ENCODE measurements around the gene NR2C1.

The NR2C1 gene

GRCh38 chr12:95083938-95084337 lies 10.5 kb upstream of the NR2C1 start:
- DNase-seq (ENCODE audit: low spot score), result no peak

DNA sequence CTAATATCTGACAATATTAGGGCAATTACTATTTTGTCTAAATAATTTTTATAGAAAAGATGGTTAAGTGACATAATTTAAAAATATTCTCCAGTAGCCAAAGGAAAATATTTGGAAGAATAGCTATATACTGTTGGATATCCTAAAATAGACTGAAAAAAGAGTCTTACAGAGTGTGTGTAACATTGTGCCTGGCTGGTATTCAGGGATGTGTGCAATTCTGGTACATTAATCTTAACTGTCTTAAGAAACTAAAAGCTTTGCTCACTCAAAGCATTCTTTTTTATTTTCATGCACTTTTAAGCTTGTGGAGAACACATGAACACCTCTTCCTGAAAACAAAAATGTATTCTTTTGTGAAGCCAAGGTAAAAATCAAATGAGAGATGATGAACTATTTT lies 10.1 kb upstream of the NR2C1 start:
- no peak for DNase-seq (ENCODE audit: low spot score)

DNA sequence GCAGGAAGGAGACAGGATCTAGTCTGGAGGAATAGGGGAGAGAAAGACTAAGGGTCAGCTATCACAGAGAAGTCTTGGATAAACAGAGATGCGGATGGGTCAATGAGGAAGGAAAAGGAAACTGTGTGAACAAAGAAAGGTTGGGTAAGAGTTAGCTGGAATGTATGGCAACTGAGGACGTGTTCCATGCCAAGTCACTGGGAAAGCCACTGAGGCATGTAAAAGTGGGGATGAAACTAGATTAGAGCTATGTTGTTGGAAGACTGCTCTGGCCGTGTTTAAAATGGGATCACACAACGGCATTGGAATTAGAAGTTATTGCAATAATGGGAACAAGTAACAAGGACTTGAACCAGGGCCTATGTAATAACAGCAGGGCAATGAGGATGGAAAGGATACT lies 3.9 kb upstream of the NR2C1 start:
- no peak for DNase-seq (ENCODE audit: low spot score)

- DNase-seq (ENCODE audit: low spot score), result no peak
Measured at GRCh38 chr12:95074766-95075165, 1.3 kb upstream of the NR2C1 start.

DNA sequence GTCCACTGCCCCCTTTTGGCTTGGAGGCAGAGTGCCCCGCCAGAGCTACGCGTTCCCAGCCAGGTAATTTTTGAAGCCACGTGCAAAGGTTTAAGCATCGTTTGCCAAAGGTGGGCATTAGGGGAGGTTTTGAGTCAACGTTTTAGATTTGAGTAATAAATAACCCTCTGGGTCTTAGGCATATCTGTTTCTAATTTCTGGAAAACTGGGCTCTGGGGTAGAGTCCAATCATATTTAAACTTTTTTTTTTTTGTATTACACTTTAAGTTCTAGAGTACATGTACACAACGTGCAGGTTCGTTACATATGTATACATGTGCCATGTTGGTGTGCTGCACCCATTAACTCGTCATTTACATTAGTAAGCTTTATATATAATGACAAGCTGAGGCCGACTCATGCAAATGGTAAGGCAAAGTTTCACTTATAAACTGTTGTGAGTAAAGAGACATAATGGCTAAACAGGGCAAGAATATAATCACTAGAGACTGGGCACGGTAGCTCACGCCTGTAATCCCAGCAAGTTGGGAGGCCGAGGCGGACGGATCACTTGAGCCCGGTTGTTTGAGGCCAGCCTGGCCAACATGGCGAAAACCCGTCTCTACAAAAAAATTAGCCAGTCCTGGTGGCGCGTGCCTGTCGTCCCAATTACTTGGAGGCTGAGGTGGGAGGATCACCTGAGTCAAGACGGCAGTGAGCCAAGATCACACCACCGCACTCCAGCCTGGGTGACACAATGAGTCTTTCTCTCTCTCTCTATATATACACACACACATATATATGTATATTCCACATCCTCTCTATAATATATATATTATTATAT lies 491 bp upstream of the NR2C1 start:
- no peak for DNase-seq (ENCODE audit: low spot score)

GRCh38 chr12:95070378-95070777 lies 3.0 kb downstream of the NR2C1 start:
- no peak for DNase-seq (ENCODE audit: low spot score)

DNA sequence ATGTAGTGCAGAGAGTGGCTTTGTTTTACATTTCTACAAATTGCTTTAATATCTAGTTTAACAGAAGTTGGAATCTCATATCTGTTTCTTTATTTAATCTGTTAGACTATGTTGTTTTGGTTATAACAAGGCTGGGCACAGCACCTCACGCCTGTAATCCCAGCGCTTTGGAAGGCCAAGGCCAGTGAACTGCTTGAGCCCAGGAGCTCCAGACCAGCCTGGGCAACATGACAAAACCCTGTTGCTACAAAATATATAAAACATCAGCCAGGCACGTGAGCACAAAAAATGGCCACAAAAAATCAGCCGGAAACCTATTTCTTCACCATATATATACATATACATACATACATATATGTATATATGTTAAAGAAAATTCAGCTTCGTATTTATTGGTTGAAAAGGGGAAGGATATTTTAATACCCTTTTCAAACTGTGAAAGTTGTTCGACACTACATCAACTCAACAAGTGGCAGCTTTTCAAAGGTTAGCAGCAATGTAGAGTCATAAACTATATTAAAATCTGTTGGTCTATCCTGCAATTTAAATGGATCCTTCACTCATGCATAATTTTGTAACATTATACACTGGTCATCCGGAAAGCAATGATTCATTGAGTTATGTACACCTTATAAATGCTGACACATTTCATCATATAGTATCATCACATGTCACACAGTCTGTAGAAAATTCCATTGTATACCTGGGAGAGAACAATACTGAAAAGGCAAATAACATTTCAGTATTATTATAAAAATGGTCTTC lies 7.1 kb downstream of the NR2C1 start:
- DNase-seq (ENCODE audit: low spot score), result no peak

DNA sequence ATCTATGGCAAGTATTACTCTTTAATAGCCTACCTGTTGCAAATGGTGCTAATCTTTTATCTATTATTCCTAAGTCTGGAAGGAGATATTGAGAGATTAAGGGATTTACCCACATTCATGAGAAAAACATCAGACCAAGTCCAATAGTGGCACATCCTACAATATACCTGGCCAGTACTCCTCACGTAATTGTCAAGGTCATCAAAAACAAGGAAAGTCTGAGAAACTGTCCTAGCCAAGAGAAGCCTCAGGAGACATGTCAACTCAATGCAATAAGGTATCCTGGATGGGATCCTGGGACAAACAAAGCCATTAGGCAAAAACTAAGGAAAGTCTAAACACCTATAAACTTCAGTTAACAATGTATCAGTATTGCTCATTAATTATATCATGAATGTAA lies 12.5 kb downstream of the NR2C1 start:
- DNase-seq (ENCODE audit: low spot score), result no peak

- no peak for DNase-seq (ENCODE audit: low spot score)
Measured at GRCh38 chr12:95059984-95060383, 13.4 kb downstream of the NR2C1 start.

DNA sequence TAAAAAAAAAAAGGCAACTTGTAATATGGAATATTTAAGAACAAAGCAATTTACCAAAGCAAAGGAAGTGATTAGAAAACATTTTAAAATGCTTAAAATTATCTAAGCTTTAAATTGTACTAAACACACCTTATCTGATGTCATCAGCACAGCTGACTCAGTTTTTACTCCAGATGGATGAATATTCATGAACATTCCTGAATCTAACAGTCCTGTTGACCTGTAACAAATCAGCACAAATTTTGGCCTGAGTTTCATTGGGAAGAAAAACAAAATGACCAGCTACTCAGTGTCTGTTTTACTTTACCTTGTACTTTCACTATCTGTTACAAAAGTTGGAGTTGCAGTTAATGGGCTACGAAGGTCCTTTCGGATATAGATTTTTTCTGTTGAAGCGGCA lies 16.0 kb downstream of the NR2C1 start:
- DNase-seq (ENCODE audit: low spot score), result no peak

DNA sequence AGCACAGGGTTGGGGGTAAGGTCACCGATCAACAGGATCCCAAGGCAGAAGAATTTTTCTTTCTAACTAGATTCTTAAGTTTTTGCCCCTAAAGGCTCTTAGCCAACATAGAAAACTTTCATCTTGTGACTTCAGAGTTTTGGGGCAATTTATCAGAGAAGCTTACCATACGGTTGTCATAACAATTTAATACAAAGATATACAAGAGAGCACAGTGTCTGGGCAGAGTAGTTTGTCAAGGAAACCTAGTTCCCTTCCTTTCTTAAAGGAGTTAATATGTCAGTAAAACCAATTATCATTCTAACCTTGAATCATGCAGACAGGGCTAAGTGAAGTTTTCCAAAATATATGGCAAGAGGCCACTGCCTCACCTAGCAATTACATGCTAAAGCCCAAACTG lies 18.4 kb downstream of the NR2C1 start:
- no peak for DNase-seq (ENCODE audit: low spot score)

GRCh38 chr12:95054206-95054605 lies 19.2 kb downstream of the NR2C1 start:
- DNase-seq (ENCODE audit: low spot score), result no peak

DNA sequence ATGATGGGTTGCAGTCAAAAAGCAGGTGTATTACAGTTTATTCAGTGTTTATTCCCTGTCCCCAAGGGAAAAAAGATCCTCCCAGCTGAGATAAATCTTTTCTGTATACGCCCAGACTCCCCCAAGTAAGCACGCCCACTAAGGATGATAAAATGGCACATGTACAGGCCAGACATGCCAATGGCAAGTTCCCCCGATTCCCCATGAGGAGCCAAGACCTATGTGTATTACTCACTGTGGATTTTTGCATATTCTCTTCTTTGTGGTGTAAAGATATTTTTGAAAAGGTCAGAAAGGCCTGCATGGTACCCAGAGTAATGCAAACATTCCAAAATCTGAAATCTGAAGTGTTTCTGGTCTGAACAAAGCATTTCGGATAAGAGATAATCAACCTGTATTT lies 22.2 kb downstream of the NR2C1 start:
- DNase-seq (ENCODE audit: low spot score), result no peak

DNA sequence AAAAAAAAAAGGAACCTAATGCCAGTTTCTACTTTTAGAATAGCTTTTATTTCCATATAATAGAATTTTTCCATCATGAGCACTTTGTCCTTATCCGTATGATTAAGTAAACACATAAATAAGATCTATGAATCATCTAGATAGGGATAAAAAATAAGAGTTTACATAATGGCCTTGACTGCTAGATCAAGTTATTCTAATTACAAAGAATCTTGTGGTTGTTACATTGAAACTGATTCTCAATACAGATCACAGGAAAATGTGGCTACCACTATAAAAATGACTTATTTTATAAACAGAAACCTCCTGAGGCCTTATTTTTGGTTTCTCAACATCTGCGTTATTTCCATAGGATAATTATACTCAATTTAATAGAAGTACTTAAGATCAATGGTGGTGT lies 35.5 kb downstream of the NR2C1 start:
- DNase-seq (ENCODE audit: low spot score), result no peak

DNA sequence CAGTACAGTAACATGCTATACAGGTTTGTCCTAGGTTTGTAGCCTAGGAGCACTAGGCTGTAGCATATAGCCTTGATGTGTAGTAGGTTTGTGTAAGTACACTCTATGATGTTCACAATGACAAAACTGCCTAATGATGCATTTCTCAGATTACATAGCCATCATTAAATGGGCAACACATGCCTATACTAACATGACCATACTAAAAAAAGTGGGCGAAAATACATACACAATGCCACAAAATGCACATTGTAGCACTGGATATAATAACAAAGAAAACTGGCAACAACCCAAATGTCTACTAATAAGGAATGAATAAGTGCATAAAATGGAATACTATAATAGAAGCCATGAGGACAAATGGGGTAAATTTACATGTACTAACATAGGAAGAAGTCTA lies 38.7 kb downstream of the NR2C1 start:
- no peak for DNase-seq (ENCODE audit: low spot score)

GRCh38 chr12:95022477-95022876 lies 50.9 kb downstream of the NR2C1 start:
- DNase-seq (ENCODE audit: low spot score), result peak; percentile 11

- DNase-seq (ENCODE audit: low spot score), result no peak
Measured at GRCh38 chr12:95017482-95017881, 55.9 kb downstream of the NR2C1 start.

DNA sequence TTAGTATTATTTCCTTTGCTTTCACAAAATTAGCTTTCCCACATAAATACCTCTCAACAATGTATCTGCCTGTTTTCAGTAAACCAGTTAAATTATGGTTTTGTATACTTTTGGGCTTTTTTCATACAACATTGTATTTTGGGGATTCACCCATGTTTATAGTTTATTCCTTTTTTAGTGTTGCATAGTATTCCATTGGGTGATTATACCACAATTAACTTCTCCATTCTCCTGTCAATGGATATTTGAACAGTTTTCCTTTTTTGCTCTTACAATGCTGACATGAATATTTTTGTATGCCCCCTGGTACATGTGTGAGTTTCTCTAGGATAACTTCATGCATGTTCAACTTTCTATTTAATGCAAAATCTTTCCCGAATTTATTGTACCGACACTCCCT lies 57.3 kb downstream of the NR2C1 start:
- DNase-seq (ENCODE audit: low spot score), result no peak

DNA sequence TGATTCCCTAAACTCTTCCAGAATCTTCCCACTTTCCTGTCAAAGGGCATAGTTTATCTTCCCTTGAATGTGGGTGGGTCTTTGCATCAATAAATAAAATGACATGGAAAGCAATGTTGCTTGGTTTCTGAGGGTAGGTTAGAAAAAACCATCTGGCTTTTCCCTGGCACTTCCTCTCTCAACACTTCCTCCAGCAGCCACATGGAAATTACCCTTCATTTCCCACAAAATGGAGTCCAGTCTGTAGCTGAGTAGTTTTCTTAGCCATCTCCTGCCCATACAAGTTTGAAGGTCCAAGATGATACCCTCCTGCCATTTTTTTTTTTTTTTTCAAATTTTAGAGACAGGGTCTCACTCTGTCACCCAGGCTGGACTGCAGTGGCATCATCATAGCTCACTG lies 58.9 kb downstream of the NR2C1 start:
- no peak for DNase-seq (ENCODE audit: low spot score)

DNA sequence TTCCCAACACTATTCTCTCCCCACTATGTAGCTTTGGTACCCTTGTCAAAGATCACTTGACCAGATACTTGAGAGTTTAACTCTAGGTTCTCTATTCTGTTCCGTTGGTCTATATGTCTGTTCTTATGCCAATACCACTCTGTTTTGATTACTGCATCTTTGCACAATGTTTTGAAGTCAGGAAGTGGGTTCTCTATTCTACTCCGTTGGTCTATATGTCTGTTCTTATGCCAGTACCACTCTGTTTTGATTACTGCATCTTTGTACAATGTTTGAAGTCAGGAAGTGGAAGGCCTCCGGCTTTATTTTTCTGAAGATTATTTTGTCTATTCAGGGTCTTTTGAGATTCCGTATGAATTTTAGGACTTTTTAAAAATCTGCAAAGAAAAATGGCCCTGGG lies 67.2 kb downstream of the NR2C1 start:
- no peak for DNase-seq (ENCODE audit: low spot score)

DNA sequence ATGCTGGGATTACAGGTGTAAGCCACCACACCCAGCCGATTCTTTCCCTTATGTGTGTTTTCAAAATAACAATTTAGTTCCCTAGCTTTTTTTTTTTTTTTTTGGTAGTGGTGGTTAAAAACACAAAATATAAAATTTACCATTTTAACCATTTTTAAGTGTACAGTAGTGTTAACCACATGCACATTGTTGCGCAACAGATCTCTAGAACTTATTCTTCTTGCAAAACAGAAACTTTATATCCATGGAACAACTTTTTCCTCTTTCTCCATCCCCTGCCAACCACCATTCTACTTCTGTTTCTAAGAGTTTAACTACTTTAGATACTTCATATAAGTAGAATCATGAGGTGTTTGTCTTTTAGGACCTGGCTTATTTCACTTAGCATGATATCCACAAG lies 68.8 kb downstream of the NR2C1 start:
- DNase-seq (ENCODE audit: low spot score), result no peak

GRCh38 chr12:95003921-95004272 lies 69.5 kb downstream of the NR2C1 start:
- DNase-seq (ENCODE audit: low spot score), result no peak

DNA sequence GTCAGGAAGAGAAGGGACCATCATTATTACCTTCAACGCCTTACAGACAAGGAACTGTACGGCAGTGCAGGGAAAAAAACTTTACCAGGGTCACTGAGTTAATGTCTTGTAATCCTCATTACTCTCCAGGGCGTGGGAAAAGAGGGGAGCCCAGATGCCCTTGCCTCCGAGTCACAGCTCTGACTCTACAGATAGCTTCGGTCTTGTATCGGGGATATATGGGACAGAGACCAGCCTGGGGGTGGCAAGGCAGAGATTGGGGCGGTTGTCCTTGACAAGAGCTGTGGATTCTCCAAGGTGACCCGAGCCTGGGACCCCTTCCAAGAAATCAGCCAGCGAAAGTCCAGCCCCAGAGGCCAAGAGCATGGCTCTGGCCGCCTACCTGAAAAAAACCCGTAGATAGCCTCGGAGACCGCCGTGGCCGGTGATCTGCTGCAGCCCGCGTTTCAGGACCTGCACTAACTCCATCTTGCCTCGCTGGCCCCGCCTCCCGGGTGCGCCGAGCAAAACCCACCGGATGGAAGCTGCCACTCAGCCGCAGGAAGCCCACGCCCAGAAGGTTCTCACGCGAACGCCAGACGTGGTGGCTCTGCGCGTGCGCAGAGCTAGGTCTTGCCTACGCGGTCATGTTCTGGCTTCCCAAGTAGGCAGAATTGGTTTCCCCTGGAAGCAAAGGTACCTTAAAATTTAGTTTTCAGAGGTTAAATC lies 70.1 kb downstream of the NR2C1 start, which contains the start of gene NDUFA12:
Gene NDUFA12, minus strand, starts transcription at position 485 of the 708 bp plus-strand sequence. Its CDS starts 17 bp downstream, at position 468.
- peak; percentile 98 for DNase-seq (ENCODE audit: low spot score)

Data from NAMALWA (cell line).